Mononuclear cell (primary cell): ENCODE results near the gene MPPED2. TPM values are rescaled to one million over a fixed set of nuclear protein-coding genes. Genes with fewer than 3 reads are reported as not detected.

ENCODE experiments used
- H3K27me3 ChIP-seq: 2 replicates; pipeline ENCODE4 v1.6.0; 2011; ENCODE audit warnings: low read length, control low read depth; ENCODE audit not compliant: insufficient read depth
- H3K4me1 ChIP-seq: 2 replicates; pipeline ENCODE4 v1.5.1; 2011; ENCODE audit warnings: mild to moderate bottlenecking, low read length, control low read depth; ENCODE audit not compliant: insufficient read depth
- H3K4me3 ChIP-seq: 2 replicates; pipeline ENCODE4 v1.5.1; 2011; ENCODE audit warnings: mild to moderate bottlenecking, low read length, moderate library complexity
- H3K9me3 ChIP-seq: 2 replicates; pipeline ENCODE4 v1.5.1; 2011; ENCODE audit warnings: low read depth, mild to moderate bottlenecking, control low read depth, low read length
- total RNA-seq: library from RNA; depleted of rRNA; stranded (reverse); fragments of >200 nt; gene quantifications from one replicate; pipeline ENCODE4 v1.2.3, GENCODE V29; 2012

Gene MPPED2
- total RNA-seq, 1 donor: 0.21 TPM

DNA sequence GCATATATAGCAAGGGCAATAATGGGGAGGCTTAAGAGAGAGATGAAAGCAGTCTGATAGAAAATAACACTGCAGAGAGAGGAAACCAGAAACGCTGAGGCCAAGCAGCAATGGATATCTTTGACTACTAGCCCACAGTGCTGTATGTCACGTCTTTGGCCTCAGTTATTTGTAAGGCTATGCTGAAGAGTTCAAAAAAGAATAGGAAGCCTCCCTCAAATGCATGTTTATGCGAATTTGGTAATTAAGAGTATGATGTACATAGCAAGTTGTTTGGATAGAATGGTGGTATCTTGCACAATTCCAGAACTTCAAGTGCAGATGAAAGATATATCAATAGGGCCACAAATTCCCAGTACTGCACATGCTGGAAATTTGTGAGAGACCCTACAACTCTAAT, 89.2 kb downstream of the MPPED2 start:
- Histone ChIP-seq H3K27me3 (no peaks in the 10 kb centered on the region), H3K4me3 (no peak overlapping the region), H3K9me3 (no peaks in the 10 kb centered on the region), H3K4me1 (no peaks in the 10 kb centered on the region)

DNA sequence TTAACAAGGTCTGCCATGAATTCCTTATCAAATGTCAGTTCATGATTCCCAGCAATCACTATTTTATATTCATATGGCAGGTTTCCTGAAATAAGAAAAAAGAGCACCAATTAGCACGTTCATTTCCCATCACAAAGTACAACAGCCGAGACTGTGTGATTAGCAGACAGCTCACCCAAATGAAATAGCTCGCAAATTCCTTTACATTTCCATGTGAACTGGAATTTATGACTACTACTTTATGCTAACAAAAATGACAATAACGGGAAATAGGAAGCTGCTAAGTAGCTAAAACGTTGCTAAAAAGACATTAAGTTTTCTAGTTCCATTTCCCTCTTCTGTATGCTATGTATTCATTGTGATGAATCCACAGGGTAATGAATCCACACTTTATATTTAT, 90.7 kb downstream of the MPPED2 start:
- Histone ChIP-seq H3K4me1 (no peaks in the 10 kb centered on the region), H3K27me3 (no peaks in the 10 kb centered on the region), H3K9me3 (no peaks in the 10 kb centered on the region)

DNA sequence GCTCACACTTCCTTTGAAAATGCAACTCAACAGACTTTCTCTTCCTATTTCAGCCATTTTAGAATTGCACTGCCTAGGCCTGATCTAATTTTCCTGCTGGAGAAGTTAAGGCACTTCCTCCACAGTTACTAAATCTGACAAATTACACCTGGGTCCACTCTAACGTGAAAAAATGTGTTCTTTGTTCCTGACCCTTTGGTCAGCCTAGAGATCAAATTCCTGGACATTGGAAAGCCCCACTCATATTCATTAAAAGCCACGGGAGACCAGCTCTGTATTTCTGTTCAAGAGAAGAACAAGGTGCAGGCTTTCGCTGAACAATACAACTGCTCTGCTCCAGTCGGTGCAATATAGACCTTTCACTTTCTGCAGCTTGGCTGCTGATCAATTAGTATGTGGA, 96.6 kb downstream of the MPPED2 start:
- no peak overlapping the region for H3K4me3 ChIP-seq
- H3K4me1 ChIP-seq: peaks cover 23% of the 10 kb centered on the region
- no peaks in the 10 kb centered on the region for H3K27me3 ChIP-seq
- H3K9me3 ChIP-seq: no peaks in the 10 kb centered on the region

More for the DNA sequence above, 90.7 kb downstream of the MPPED2 start:
- H3K4me3 ChIP-seq: no peak overlapping the region

DNA sequence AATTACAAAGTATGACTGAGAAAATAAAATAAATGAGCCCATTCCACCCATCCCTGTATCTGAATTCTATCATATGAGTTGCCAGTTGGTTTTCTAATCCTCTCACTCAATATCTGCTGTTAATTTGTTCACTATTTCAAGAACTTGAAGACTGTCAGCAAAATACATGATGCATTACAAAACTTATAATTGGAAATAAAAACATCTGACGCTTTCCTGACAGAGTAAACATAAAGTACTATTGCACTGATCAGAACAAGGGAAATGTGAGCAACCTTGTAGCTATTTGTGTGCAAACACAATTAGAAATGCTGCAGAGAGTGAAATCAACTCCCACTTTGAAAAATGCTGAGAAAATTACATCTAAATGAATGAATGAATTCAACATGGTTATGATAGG, 97.1 kb downstream of the MPPED2 start:
- H3K4me1 ChIP-seq: peaks cover 23% of the 10 kb centered on the region
- no peaks in the 10 kb centered on the region for H3K27me3 ChIP-seq
- H3K9me3 ChIP-seq: no peaks in the 10 kb centered on the region
- H3K4me3 ChIP-seq: no peak overlapping the region

DNA sequence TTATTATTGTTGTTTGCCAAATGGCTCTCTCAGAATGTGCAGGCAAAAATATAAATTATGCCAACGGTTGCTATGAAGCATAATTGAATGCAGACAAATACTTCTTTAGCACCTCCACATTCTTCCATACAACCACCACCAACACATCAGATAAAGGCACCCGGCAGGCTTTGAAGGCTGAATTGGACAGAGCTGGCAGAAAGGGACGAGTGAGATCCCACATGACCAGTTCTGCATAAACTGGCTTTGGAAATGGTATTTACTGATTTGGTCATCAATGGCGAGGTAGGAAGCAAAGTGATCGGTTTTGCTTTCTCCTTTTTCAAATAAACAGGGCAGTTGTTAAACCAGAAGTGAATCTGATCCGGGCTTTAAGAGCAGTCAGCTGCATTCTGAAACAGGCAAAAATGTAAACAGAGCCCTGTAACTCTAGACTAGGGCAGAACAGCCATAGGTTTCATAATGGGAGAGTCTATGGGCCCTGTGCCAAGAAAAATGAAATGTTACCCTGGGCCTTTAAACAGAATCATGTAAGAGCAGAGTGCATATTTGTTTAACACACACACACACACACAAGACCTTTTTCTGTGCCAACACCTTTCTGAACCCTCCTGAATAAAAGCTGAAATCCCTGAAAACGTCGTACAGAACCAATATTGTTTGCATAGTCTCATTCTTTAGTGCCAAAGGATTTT, 97.7 kb downstream of the MPPED2 start:
- Histone ChIP-seq H3K9me3 (no peaks in the 10 kb centered on the region), H3K4me1 (peaks cover 26% of the 10 kb centered on the region), H3K27me3 (no peaks in the 10 kb centered on the region), H3K4me3 (no peak overlapping the region)

DNA sequence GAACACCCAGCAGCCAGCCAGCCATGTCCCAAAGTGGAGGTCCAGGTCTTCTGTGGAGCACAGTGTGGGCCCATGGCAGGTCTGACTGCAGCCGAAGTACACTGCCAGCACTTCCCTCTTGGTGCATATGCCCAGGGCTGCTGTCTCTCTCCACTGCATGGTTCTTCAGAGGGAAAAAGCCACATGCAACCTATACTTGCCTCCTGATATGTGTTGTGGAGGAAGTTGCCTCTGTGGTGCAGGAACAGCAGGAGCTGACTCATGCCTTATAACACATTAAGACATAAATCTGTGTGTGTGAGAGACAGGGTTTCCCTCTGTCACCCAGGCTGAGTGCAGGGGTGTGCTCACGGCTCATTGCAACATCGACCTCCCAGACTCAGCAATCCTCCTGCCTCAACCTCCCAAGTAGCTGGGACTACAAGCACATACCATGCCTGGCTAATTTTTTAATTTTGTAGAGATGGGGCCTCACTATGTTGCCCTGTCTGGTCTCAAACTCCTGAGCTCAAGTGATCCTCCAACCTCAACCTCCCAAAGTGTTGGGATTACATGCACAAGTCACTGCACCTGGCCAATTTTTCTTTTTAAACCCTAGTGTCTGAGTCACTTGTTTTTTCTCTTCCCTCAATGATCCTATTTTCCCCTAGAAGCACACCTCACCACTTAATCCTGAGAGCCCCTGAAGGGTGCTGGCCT, 98.8 kb downstream of the MPPED2 start:
- Histone ChIP-seq H3K27me3 (no peaks in the 10 kb centered on the region), H3K9me3 (no peaks in the 10 kb centered on the region), H3K4me1 (peaks cover 33% of the 10 kb centered on the region), H3K4me3 (no peak overlapping the region)

DNA sequence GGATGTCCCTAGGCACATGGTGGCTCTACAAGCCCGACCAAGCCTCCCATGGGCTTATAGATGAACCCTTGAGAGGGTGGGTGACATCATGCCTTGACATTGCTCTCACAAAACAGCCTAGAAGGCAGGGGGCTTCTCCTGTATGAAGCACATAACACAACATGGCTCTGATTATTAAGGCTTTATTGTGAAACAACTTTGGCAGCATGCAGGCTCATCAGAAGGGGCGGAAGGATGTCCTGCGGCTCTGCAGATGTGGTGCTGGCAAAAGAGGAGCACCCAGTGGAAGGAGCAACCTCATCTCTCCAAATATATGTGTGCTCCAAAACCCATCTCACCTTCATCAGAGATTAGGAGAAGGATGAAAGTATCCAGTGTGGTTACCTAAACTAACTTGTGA, 100.4 kb downstream of the MPPED2 start:
- Histone ChIP-seq H3K4me1 (peaks cover 33% of the 10 kb centered on the region), H3K4me3 (no peak overlapping the region), H3K27me3 (no peaks in the 10 kb centered on the region), H3K9me3 (no peaks in the 10 kb centered on the region)

DNA sequence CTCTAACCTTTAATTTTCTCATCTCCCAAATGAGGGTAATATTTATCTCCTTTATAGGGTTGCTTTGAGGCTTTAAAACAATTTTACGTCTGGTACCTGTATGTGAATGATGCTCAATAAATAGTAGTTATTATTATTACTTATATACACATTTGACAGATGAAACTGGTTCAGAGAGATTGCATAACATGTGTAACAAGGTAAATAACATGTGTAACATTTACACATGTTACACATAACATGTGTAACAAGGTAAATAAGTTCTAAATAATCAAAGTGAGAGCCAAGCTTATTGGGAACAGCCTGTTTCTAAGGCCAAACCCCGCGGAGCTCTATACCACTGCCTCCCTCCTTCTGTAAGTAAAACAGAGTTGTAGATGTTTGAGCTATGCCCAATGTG, 100.9 kb downstream of the MPPED2 start:
- H3K4me1 ChIP-seq: peaks cover 33% of the 10 kb centered on the region
- H3K27me3 ChIP-seq: no peaks in the 10 kb centered on the region
- no peak overlapping the region for H3K4me3 ChIP-seq
- no peaks in the 10 kb centered on the region for H3K9me3 ChIP-seq

DNA sequence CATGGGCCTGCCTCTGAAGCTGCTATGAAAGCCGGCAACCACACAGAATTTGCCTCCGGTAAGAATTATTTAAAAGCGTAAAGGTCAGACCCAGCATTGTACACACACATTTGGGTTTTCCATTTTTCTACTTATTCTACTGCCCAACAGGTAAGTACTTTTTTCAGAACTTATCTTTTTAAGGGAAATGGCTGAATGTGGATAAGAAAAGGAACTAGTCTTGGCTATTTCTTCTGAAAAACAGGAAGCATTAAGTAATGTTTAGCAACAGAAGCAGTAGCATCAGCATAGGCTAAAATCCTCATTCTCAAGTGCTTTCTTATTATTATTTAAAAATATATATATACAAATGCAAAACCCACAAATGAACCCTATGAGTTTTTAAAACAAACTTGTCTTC, 103.1 kb downstream of the MPPED2 start:
- Histone ChIP-seq H3K4me3 (no peak overlapping the region), H3K27me3 (peaks cover 3% of the 10 kb centered on the region), H3K9me3 (no peaks in the 10 kb centered on the region), H3K4me1 (peaks cover 27% of the 10 kb centered on the region)

DNA sequence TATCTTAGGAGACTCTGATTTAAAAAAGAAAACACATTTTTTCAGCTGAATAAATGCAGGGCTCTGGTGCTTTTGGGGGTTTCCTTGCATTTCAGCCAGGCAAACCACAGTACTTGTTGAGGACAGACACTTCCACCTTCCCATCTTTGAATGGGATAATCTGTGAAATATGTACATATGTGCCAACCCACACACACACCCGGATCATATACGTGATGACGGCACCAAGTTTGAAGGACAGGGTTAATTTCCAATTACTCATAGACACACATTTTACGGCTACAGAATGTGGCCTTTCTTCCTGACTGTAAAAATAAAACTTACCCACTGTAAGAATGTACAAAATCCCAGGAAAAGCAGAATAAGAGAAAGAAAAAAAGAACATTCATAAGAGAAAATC, 104.4 kb downstream of the MPPED2 start:
- H3K4me3 ChIP-seq: no peak overlapping the region
- peaks cover 3% of the 10 kb centered on the region for H3K27me3 ChIP-seq
- H3K9me3 ChIP-seq: no peaks in the 10 kb centered on the region
- peaks cover 15% of the 10 kb centered on the region for H3K4me1 ChIP-seq

DNA sequence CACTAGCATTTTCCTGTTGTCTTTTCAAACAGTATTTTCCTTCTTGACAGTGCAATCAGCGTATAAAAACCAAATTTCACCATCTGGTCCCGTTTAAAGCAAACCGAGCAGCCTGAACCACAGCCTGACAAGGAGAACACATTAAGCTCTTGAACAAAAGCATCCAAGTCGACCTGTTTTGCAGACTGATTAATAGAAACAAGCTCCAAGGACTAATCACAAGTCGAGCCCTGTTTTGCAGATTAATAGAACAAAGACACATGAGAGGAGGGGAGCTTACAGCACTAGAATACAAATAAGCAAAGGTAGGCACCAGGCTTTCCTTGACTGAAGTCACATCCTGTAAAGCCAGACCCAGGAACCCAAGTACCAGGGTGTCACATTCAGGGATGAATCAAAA, 104.8 kb downstream of the MPPED2 start:
- Histone ChIP-seq H3K4me3 (no peak overlapping the region), H3K4me1 (peaks cover 11% of the 10 kb centered on the region), H3K9me3 (no peaks in the 10 kb centered on the region), H3K27me3 (peaks cover 3% of the 10 kb centered on the region)

DNA sequence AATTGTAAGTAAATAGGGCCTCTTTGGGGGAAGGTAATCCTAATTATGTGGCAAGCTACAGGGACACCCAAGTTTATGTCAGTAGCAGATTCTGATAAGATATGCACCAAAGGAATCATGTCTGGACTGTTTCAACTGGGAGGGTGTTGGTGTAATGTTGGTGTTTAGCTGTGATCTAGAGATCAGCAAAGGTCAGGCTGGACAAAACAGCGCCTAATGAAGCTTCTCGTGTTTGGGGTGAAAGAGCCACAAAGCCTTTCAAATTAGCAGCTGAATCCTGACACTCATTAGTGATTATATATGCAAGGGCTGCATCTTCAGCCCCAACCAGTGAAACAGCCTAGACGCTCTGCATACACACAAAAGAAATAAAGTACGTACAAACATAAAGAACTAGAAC, 106.3 kb downstream of the MPPED2 start:
- H3K4me1 ChIP-seq: peaks cover 9% of the 10 kb centered on the region
- peaks cover 3% of the 10 kb centered on the region for H3K27me3 ChIP-seq
- H3K9me3 ChIP-seq: no peaks in the 10 kb centered on the region
- no peak overlapping the region for H3K4me3 ChIP-seq

DNA sequence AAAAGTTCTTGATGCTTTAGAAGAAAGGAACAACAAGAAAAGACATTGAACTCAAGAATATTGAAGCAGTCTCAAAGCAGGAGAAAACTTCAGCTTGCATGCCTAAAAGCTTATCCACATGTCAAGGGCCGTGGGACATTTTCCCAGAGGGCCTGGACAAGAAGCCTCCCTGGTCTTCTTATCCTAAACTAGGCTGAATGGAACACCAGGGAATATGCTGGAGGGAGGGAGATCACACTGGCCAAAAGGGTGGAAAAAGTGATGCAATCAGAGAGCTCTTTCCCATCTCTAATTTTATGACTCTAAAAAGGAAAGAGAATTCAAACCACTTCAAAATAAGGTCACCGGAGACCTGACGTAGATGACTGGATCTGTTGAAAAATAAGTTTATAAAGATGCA, 107.2 kb downstream of the MPPED2 start:
- Histone ChIP-seq H3K4me1 (peaks cover 9% of the 10 kb centered on the region), H3K27me3 (peaks cover 3% of the 10 kb centered on the region), H3K9me3 (no peaks in the 10 kb centered on the region), H3K4me3 (no peak overlapping the region)

DNA sequence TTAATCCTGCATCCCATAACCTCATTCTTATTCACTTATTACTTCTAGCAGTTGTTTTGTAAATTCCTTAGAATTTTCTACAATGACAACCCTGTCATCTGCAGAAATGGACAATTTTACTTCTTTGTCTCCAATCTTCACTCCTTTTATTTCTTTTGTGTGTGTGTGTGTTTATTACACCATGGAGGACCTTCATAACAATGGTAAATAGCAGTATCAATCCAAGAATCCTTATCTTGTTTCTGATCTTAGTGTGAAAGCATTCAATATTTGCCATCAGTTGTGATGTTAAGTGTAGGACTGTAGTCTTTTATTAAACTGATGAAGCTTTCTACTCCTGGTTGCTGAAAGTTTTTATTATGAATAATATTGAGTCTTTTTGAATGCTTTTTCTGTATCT, 109.1 kb downstream of the MPPED2 start:
- no peaks in the 10 kb centered on the region for H3K4me1 ChIP-seq

DNA sequence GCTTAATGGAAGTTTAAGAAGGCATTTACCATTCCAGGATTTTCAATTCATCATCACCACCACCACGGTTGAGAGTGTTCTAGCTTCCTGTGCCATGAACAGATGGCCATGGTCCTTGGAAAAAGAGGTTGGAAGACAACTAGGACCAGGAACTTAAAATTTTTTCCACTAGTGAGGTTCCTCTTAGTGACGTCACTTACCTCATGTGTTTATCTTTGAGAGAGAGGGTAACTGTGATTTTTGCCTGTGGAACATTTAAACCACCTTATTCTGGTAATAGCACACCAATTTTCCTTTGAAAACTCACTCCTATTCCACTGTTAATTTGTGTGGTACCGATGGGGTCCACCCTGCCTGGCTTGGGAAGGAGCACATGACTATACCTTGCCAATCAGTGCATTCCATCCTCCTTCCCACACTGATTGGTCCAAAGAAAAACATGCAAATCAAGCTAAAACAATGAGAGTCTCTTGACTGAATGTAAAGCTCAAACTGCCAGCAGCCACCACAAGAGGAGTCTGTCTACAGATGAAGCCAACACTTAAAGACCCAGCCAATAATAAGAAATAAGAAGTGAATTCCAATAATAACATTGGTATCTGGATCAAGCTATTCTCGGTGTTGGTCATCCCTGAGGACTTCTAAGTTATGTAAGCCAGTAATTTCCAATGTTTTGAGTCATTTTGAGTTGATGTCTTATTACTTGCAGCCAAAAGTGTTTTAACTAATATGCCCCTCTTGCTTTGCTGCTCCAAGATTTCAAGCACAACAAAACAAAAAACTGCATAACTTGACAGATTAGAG, 111.8 kb downstream of the MPPED2 start:
- Histone ChIP-seq H3K4me1 (no peaks in the 10 kb centered on the region), H3K9me3 (no peaks in the 10 kb centered on the region), H3K4me3 (no peak overlapping the region), H3K27me3 (peaks cover 3% of the 10 kb centered on the region)

More for the DNA sequence above, 109.1 kb downstream of the MPPED2 start:
- Histone ChIP-seq H3K9me3 (no peaks in the 10 kb centered on the region), H3K4me3 (no peak overlapping the region), H3K27me3 (peaks cover 3% of the 10 kb centered on the region)
